Stomach (tissue), 9 donors: ENCODE measurements around the gene LY6G5C. TPM values are rescaled to one million over a fixed set of nuclear protein-coding genes. Genes with fewer than 3 reads are reported as not detected.
A peak's percentile ranks its signal among the peaks of the same experiment; 100 is the strongest.

Experiments used
- DNase-seq, 2 donors: peaks; one replicate each; pipeline versions ENCODE4 v3.0.0 to v3.0.0-alpha.2; 2013 to 2019
- H3K27ac ChIP-seq, 5 donors: fragments of 200-600 bp in 4 of 5; sonication (generic) in 4 of 5; one replicate each; pipeline ENCODE4 v1.5.1; 2013 to 2019; ENCODE audit warnings: mild to moderate bottlenecking in 1 of 5, moderate library complexity in 1 of 5
- H3K27me3 ChIP-seq, 3 donors: fragments of 200-600 bp; sonication (generic); one replicate each; pipeline ENCODE4 v1.5.1; 2017 to 2019; ENCODE audit warnings: mixed run types in 1 of 3
- H3K36me3 ChIP-seq, 4 donors: fragments of 200-600 bp; sonication (generic); 1 replicate in 3 of 4; 2 replicates in 1 of 4; pipeline ENCODE4 v1.5.1; 2016 to 2019
- H3K4me1 ChIP-seq, 4 donors: fragments of 200-600 bp; sonication (generic); one replicate each; pipeline ENCODE4 v1.5.1; 2016 to 2019
- H3K4me3 ChIP-seq, 4 donors: fragments of 200-600 bp; sonication (generic) in 3 of 4; one replicate each; pipeline ENCODE4 v1.5.1; 2016 to 2019; ENCODE audit warnings: mild to moderate bottlenecking in 1 of 4
- H3K9me3 ChIP-seq, 4 donors: fragments of 200-600 bp; sonication (generic); one replicate each; pipeline ENCODE4 v1.5.1; 2016 to 2019
- EP300 ChIP-seq: sonication (generic); formaldehyde crosslinking; IDR thresholded peaks from one replicate; pipeline ENCODE4 v1.6.1; 2017; ENCODE audit warnings: antibody characterized with exemption
- POLR2A ChIP-seq, 4 donors: fragments of 450-650 bp; IDR thresholded peaks; one replicate each; pipeline ENCODE4 v1.6.1; 2016; ENCODE audit warnings: antibody characterized with exemption in 4 of 4, control low read depth in 2 of 4, mild to moderate bottlenecking in 1 of 4, moderate library complexity in 1 of 4
- POLR2AphosphoS5 ChIP-seq, 3 donors: sonication (generic); formaldehyde crosslinking; IDR thresholded peaks; one replicate each; pipeline ENCODE4 v1.6.1; 2016; ENCODE audit warnings: antibody characterized with exemption in 3 of 3
- WGBS, 5 donors: extraction: QIAGEN DNeasy Blood & Tissue Kit in 3 of 5; methylation state at CpG; one replicate each; pipeline versions ENCODE4 v1.1.5 to v1.1.7; 2013 to 2018; 5-methylcytosine and 5-hydroxymethylcytosine counted together
- intact Hi-C: fragments of 100-400 bp; cut with DNase I; formaldehyde crosslinking; loops from one replicate; pipeline ENCODE4 v1.15.1; 2023; ENCODE audit warnings: low total_unique reads
- polyA plus RNA-seq, 3 donors: library from polyadenylated mRNA; stranded (reverse); fragments of 200-250 nt; gene quantifications; one replicate each; pipeline ENCODE4 v1.2.3, GENCODE V29; 2013
- total RNA-seq, 5 donors: library from RNA; depleted of rRNA; stranded (reverse); fragments of >200 nt; gene quantifications; one replicate each; pipeline versions ENCODE4 v1.1.0 to v1.2.3, GENCODE V29; 2014 to 2016
- TF ChIP-seq, protein P1 (sequence below), 7 experiments: fragments of 450-650 bp in 4 of 7; fragments of 200-600 bp in 3 of 7; sonication (generic) in 3 of 7; IDR thresholded peaks; one replicate each; pipeline ENCODE4 v1.5.1; 2016 to 2019; ENCODE audit warnings: antibody characterized with exemption in 7 of 7, control low read depth in 2 of 7, mild to moderate bottlenecking in 1 of 7
- donor health status: healthy with polysubstance abuse.
- donor health status: Bipolar disorder and iron deficiency.
- donor health status: healthy.

The LY6G5C gene
- total and polyA plus RNA-seq, 8 donors = 1.8 to 4.9 (median 2.7) TPM; not detected in 5

DNA sequence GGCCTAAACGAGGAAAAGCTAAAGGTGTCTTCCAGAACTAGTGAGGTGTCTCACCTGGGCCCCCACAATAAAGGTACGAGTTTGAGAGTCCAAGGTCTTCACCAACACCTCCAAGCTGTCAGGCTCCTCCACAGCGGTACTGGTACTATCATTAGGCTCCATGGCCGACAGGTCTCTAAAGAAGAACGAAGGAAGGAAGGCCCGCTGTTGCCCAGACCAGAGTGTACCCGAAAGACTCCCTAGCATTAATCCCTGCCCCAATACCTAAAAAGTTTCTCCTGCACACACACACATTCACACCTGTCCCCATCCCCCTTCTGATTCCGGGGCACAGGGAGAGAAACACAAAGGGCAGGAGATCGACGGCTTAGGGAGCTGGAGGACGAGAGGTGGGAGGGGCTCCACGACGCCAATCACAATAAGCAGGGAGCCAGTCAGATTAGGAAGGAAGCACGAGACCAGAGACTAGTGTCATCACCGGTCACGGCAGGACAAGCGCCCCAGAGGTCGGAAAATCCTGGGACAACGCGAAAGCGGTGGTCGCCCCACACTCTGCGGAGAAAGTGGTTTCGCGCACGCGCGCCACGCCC is 29.2 kb downstream of the LY6G5C start:
- Histone ChIP-seq H3K4me3 (peak overlapping the region; percentile 67 to 87 (median 82)), H3K4me1 (peaks cover 16 to 55% (median 39%) of the 10 kb centered on the region in 4 donors), H3K27me3 (no peaks in the 10 kb centered on the region), H3K27ac (peak overlapping the region; percentile 97 to 99 (median 98)), H3K9me3 (no peaks in the 10 kb centered on the region), H3K36me3 (peaks cover 31 to 65% (median 56%) of the 10 kb centered on the region in 4 donors)
- TF ChIP-seq POLR2A (IDR thresholded peaks at IDR 0.05) (no peak), POLR2AphosphoS5 (IDR thresholded peaks at IDR 0.05) (peak in 2 of 3 donors; percentile 20 to 34)
- 0 to 2% (median 1%) methylated on average over 15 to 29 of the region's 29 CpGs for WGBS, 5 donors
- intact Hi-C loops = no loop called here
- peak in 1 of 2 donors; percentile 93 for DNase-seq

DNA sequence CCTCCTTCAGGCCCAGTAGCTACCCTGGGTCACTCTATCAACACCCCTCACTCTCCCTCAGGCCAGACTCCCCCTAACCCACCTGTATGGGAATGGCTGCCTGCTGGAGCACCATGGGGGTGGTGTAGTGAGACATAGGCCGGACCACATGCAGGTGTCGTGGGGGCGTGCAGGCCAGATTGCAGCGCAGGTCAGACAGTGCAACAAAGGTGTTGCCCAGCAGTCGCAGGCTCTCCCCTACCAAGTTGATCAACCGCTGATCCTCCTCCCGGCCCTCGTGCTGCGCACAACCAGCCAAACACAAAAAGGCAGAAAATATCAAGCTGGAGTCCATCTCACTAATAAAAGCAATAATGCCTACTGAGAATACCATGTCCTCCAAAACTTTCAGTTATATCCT is 35.5 kb downstream of the LY6G5C start:
- no peaks in the 10 kb centered on the region for H3K9me3 ChIP-seq
- no peaks in the 10 kb centered on the region for H3K27me3 ChIP-seq
- intact Hi-C loops = no loop called here
- H3K4me3 ChIP-seq = no peak overlapping the region
- no peak overlapping the region for H3K27ac ChIP-seq
- WGBS, 5 donors = 93 to 96% (median 95%) methylated on average over 9 of the region's 9 CpGs
- TF ChIP-seq POLR2A (IDR thresholded peaks at IDR 0.05) = no peak
- TF ChIP-seq, protein P1, sequence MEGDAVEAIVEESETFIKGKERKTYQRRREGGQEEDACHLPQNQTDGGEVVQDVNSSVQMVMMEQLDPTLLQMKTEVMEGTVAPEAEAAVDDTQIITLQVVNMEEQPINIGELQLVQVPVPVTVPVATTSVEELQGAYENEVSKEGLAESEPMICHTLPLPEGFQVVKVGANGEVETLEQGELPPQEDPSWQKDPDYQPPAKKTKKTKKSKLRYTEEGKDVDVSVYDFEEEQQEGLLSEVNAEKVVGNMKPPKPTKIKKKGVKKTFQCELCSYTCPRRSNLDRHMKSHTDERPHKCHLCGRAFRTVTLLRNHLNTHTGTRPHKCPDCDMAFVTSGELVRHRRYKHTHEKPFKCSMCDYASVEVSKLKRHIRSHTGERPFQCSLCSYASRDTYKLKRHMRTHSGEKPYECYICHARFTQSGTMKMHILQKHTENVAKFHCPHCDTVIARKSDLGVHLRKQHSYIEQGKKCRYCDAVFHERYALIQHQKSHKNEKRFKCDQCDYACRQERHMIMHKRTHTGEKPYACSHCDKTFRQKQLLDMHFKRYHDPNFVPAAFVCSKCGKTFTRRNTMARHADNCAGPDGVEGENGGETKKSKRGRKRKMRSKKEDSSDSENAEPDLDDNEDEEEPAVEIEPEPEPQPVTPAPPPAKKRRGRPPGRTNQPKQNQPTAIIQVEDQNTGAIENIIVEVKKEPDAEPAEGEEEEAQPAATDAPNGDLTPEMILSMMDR (IDR thresholded peaks at IDR 0.05) = no peak
- peaks cover 0 to 15% (median 7%) of the 10 kb centered on the region in 4 donors for H3K4me1 ChIP-seq
- peaks cover 93 to 100% (median 99%) of the 10 kb centered on the region in 4 donors for H3K36me3 ChIP-seq
- DNase-seq = no peak

DNA sequence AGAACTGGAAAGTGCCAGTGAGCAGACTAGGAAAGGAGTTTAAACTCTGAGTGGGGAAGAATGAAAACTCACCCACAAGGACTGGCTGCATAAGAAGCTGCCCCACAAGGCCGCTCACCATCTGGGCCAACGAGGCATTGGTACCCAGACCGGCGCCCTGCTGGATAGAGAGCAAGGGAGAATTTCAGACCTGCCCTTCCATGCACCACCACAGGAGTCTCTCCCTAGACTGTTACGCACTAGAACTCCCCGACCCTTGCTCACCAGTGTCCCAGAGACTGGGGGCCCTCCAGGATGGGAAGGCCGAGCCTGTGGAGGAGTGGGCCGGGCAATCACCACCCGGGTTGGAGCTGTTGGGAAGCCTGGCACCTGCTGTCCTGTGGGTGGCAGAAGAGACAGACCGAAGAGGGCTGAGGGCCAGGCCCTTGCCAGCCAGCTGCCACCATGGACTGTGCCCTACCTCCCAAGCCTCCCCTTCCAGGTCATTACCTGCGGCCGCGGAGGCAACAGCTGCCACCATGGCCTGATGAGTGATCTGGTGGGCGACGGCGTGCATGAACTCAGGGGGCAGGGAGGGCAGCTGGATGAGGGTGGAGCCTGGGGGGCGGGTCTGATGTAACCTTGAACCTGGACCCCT is 36.9 kb downstream of the LY6G5C start:
- H3K36me3 ChIP-seq = peaks cover 99 to 100% (median 100%) of the 10 kb centered on the region in 4 donors
- no peak overlapping the region for H3K4me3 ChIP-seq
- WGBS, 5 donors = 80 to 90% (median 89%) methylated on average over 11 to 17 of the region's 17 CpGs
- no peak for DNase-seq
- H3K4me1 ChIP-seq = peaks cover 0 to under 1% (median 0%) of the 10 kb centered on the region in 4 donors
- no peaks in the 10 kb centered on the region for H3K27me3 ChIP-seq
- H3K9me3 ChIP-seq = no peaks in the 10 kb centered on the region
- intact Hi-C loops = no loop called here
- TF ChIP-seq EP300 (no peak), POLR2AphosphoS5 (IDR thresholded peaks at IDR 0.05) (no peak), POLR2A (IDR thresholded peaks at IDR 0.05) (no peak)
- TF ChIP-seq, protein P1 (IDR thresholded peaks at IDR 0.05) = no peak
- H3K27ac ChIP-seq = no peak overlapping the region

DNA sequence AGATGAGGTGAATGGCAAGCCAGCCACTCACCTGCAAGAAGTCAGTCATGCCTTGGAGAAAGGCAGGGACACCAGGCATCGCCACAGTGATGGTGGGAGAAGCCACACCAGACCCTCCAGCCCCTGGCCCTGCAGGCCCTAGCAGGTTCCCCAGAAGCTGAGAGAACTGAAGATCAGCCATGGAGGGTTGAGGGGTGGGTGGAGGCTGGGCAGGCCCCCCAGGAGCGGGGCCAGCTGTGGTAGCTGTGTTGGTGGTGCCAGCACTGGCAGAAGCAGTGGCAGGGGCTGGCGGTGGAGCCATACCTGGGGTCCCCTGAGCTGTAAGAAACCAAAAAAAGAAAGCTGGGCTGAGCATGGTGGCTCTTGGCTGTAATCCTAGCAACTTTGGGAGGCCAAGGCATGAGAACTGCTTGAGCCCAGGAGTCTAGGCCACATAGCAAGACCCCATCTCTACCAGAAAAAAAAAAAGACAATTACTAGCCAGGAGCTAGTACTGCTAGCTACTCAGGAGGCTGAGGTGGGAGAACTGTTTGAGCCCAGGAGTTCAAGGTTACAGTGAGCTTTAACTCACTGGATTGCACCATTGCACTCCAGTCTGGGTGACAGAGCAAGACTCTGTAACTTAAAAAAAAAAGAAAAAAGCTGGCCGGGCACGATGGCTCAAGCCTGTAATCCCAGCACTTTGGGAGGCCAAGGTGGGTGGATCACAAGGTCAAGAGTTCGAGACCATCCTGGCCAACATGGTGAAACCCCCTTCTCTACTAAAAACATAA is 37.9 kb downstream of the LY6G5C start:
- Histone ChIP-seq H3K27ac (no peak overlapping the region), H3K4me3 (no peak overlapping the region), H3K9me3 (no peaks in the 10 kb centered on the region), H3K36me3 (peaks cover 93 to 100% (median 100%) of the 10 kb centered on the region in 4 donors), H3K4me1 (no peaks in the 10 kb centered on the region), H3K27me3 (no peaks in the 10 kb centered on the region)
- intact Hi-C loops = no loop called here
- 77 to 96% (median 88%) methylated on average over 6 of the region's 6 CpGs for WGBS, 5 donors
- TF ChIP-seq POLR2AphosphoS5 (IDR thresholded peaks at IDR 0.05) (no peak), POLR2A (IDR thresholded peaks at IDR 0.05) (no peak), EP300 (no peak)
- TF ChIP-seq, protein P1 (IDR thresholded peaks at IDR 0.05) = no peak
- no peak for DNase-seq
